ENCODE results near the gene HRH4. TPM values are rescaled to one million over a fixed set of nuclear protein-coding genes. Genes with fewer than 3 reads are reported as not detected.

Gene HRH4
- total RNA-seq, 6 donors from 2014 or later, result 0.10 to 1.1 (median 0.45) TPM; not detected in 2

DNA sequence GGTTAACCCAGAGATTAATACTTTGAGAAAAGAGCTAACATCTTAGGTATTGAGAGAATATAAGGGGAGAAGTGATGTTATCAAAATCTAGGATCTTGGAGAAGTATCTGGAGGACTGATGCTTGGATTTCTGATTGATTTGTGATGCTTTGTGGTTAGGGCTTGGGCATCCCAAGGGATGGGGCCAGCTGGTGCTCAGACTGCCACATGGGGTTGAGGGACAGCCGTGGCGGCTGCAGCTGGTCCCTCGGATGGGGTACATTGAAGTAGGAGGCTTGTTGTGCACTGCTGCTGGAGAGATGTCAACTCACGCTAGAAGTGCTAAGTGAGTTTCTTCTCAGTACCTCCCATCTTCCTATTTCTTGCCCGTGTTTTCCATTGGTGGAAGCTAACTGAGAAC, 22.4 kb downstream of the HRH4 start:
- Histone ChIP-seq H3K9me3 (no peaks in the 10 kb centered on the region), H3K36me3 (no peaks in the 10 kb centered on the region), H3K27me3 (no peaks in the 10 kb centered on the region), H3K4me1 (no peaks in the 10 kb centered on the region), H3K27ac (no peak overlapping the region), H3K4me3 (no peak overlapping the region)
- DNase-seq, result peak in 1 of 2 donors; percentile 36
- TF ChIP-seq POLR2A (IDR thresholded peaks at IDR 0.05), result no peak
- no peak for TF ChIP-seq EP300 (IDR thresholded peaks at IDR 0.05)
- TF ChIP-seq, protein P1, sequence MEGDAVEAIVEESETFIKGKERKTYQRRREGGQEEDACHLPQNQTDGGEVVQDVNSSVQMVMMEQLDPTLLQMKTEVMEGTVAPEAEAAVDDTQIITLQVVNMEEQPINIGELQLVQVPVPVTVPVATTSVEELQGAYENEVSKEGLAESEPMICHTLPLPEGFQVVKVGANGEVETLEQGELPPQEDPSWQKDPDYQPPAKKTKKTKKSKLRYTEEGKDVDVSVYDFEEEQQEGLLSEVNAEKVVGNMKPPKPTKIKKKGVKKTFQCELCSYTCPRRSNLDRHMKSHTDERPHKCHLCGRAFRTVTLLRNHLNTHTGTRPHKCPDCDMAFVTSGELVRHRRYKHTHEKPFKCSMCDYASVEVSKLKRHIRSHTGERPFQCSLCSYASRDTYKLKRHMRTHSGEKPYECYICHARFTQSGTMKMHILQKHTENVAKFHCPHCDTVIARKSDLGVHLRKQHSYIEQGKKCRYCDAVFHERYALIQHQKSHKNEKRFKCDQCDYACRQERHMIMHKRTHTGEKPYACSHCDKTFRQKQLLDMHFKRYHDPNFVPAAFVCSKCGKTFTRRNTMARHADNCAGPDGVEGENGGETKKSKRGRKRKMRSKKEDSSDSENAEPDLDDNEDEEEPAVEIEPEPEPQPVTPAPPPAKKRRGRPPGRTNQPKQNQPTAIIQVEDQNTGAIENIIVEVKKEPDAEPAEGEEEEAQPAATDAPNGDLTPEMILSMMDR (IDR thresholded peaks at IDR 0.05), result no peak
- no peak for TF ChIP-seq POLR2AphosphoS5 (IDR thresholded peaks at IDR 0.05)
- WGBS, 2 donors, result 91 to 92% methylated on average over 5 of the region's 5 CpGs
- ATAC-seq (ENCODE audit: low FRiP score in 2 of 2), result no peak

DNA sequence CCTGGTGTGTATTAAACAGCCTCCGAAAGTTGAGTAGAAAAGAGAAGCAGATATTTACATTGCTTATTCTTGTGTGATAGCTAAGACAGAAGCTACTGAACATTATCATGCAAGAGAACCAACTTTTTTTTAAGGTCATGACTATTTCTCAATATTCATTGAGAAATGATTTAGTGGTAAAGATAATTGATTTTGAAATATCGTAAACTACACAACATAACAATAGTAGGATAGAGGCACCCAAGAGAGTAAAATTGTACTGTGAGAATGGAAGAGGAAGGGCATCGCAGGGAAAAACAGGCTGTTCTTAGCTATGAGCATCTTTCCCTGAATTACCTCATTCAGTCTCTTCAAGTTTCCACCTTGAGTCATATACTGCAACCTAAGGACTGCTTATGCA, 25.2 kb downstream of the HRH4 start:
- 78 to 84% methylated on average over 3 of the region's 3 CpGs for WGBS, 2 donors
- no peak overlapping the region for H3K27ac ChIP-seq
- no peaks in the 10 kb centered on the region for H3K36me3 ChIP-seq
- H3K4me3 ChIP-seq, result no peak overlapping the region
- no peaks in the 10 kb centered on the region for H3K4me1 ChIP-seq
- ATAC-seq (ENCODE audit: low FRiP score in 2 of 2), result no peak
- TF ChIP-seq POLR2A (IDR thresholded peaks at IDR 0.05) (no peak), POLR2AphosphoS5 (IDR thresholded peaks at IDR 0.05) (no peak), EP300 (IDR thresholded peaks at IDR 0.05) (no peak)
- TF ChIP-seq, protein P1 (IDR thresholded peaks at IDR 0.05), result no peak
- DNase-seq, result no peak
- H3K9me3 ChIP-seq, result no peaks in the 10 kb centered on the region
- no peaks in the 10 kb centered on the region for H3K27me3 ChIP-seq

DNA sequence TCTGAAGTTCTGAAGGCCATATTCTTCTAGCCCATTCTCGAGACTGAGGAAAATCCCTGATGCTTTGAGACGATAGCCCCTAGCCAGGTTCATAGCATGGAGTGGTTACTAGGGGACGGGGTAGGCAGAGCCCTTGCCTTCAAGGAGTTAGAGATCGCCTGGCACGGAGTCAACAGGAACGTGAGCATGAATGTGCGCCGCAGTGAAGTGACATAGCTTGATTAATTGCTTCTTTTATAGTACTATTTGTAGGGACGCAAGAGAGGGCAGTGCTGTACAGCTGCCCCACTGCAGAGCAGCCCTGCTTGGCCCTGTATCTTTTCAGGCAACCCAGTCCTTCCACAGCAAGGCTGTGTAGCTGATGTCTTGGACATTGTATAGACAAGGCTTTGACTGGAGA, 26.2 kb downstream of the HRH4 start:
- DNase-seq (no peak), ATAC-seq (ENCODE audit: low FRiP score in 2 of 2) (no peak)
- TF ChIP-seq, protein P1 (IDR thresholded peaks at IDR 0.05), result no peak
- no peak for TF ChIP-seq EP300 (IDR thresholded peaks at IDR 0.05)
- WGBS, 2 donors, result 57% methylated on average over 9 of the region's 9 CpGs
- H3K4me1 ChIP-seq, result no peaks in the 10 kb centered on the region
- no peak overlapping the region for H3K27ac ChIP-seq
- no peaks in the 10 kb centered on the region for H3K9me3 ChIP-seq
- no peaks in the 10 kb centered on the region for H3K36me3 ChIP-seq
- H3K4me3 ChIP-seq, result no peak overlapping the region
- no peaks in the 10 kb centered on the region for H3K27me3 ChIP-seq

DNA sequence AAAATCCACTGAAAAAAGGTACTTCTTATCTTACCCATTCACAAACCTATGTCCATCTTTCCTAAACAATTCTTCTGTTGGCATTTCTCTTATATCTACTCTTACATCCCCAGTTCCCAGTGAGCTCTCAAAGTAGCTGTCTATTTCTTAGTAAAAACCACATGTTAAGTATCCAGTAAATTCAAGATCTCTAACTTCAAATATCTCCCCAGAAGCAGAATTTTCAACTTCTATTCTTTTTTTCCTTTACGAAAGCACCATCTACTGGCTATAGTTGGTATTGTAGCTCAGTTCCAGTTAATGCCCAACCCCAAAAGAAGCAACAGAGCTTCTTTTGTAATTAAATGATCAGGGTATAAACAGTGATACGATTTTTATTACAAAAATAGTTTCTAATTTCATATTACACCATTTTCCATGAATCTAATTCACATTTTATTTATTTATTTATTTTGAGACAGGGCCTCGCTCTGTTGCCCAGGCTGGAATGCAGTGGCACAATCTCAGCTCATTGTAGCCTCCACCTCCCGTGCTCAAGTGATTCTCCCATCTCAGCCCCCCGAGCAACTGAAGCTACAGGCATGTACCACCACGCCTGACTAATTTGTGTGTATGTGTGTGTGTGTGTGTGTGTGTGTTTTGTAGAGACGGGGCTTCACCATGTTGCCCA, 28.5 kb downstream of the HRH4 start:
- Histone ChIP-seq H3K4me1 (no peaks in the 10 kb centered on the region), H3K4me3 (no peak overlapping the region), H3K27ac (no peak overlapping the region), H3K36me3 (no peaks in the 10 kb centered on the region), H3K27me3 (no peaks in the 10 kb centered on the region), H3K9me3 (no peaks in the 10 kb centered on the region)
- ATAC-seq (ENCODE audit: low FRiP score in 2 of 2) (peak in 1 of 2 donors; percentile 84), DNase-seq (no peak)
- TF ChIP-seq, protein P1 (IDR thresholded peaks at IDR 0.05), result peak; percentile 49 to 80 (median 71)
- TF ChIP-seq POLR2A (IDR thresholded peaks at IDR 0.05) (no peak), EP300 (IDR thresholded peaks at IDR 0.05) (no peak), POLR2AphosphoS5 (IDR thresholded peaks at IDR 0.05) (no peak)
- 43 to 44% methylated on average over 7 of the region's 7 CpGs for WGBS, 2 donors

DNA sequence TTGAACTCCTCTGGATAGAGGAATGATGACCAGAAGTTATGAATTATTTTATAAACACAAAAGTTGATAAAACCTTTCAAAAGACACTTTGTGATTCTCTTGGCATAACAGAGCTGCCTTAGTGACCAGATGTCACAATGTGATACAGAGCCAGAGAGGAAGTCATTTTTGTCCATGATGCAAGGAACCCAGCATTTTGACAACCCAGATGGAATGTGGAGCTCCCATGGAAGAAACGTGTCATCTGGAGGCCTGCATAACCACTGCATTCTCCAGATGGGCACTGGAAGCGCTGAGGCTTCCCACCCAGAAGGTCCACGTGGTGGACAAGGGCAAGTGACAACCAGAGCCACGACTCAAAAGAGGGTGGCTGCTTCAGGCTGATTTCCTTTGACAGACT, 30.1 kb downstream of the HRH4 start:
- DNase-seq, result no peak

More for the DNA sequence above, 30.1 kb downstream of the HRH4 start:
- no peak overlapping the region for H3K4me3 ChIP-seq
- H3K4me1 ChIP-seq, result no peaks in the 10 kb centered on the region
- no peaks in the 10 kb centered on the region for H3K27me3 ChIP-seq
- no peaks in the 10 kb centered on the region for H3K9me3 ChIP-seq
- TF ChIP-seq, protein P1 (IDR thresholded peaks at IDR 0.05), result no peak
- TF ChIP-seq EP300 (IDR thresholded peaks at IDR 0.05), result no peak
- TF ChIP-seq POLR2AphosphoS5 (IDR thresholded peaks at IDR 0.05), result no peak
- no peak for TF ChIP-seq POLR2A (IDR thresholded peaks at IDR 0.05)
- H3K36me3 ChIP-seq, result no peaks in the 10 kb centered on the region
- no peak for ATAC-seq (ENCODE audit: low FRiP score in 2 of 2)
- no peak overlapping the region for H3K27ac ChIP-seq
- WGBS, 2 donors, result 47 to 48% methylated on average over 4 of the region's 4 CpGs
